K562 (cell line): ENCODE results near the gene SYTL4. TPM values are rescaled to one million over a fixed set of nuclear protein-coding genes. Genes with fewer than 3 reads are reported as not detected.

Source experiments
- ATAC-seq: fragments of 200-7000 bp; cut with Tn5 transposase; 3 replicates; pipeline ENCODE4 v1.9.1; 2020; ENCODE audit warnings: moderate library complexity
- BruUV-seq: library from RNA; stranded (reverse); fragments of 400-500 nt; replicated peaks from 2 replicates; lab custom pipeline; 2021; lab: Mats Ljungman, UMichigan
- CTCF ChIA-PET: fragments of 300-600 bp; formaldehyde crosslinking; extraction: SDS; loops from one replicate; lab custom pipeline; 2021; ENCODE audit warnings: low intra/inter-chr PET ratio; lab: Yijun Ruan, JAX
- POLR2A ChIA-PET: fragments of 300-600, 350-650 bp; sonication (Branson Sonifier 250); formaldehyde crosslinking; extraction: SDS; loops from one replicate; lab custom pipeline; 2021; ENCODE audit warnings: antibody characterized with exemption, inconsistent platforms; lab: Yijun Ruan, JAX
- DNase-seq, 4 experiments: peaks; one replicate each; pipeline versions ENCODE4 v3.0.0 to v3.0.0-alpha.2; 2011 to 2018; ENCODE audit warnings: low spot score in 3 of 4, mixed read lengths in 3 of 4; ENCODE audit errors: extremely low read depth in 1 of 4
- FAIRE-seq: peaks from 2 replicates; lab custom pipeline; 2011; peaks lifted over from hg19 to GRCh38; lab: Jason Lieb, UNC
- H2AFZ ChIP-seq: 2 replicates; pipeline ENCODE4 v1.6.0; 2011; ENCODE audit warnings: low read depth, low read length, control low read depth, inconsistent platforms
- H3K27ac ChIP-seq: fragments of 200-600 bp; 3 replicates; pipeline ENCODE4 v1.8.0; 2011; ENCODE audit warnings: low read depth, mild to moderate bottlenecking, control low read depth, inconsistent platforms, low read length, moderate library complexity, mixed read lengths; ENCODE audit errors: extremely low read depth
- H3K27me3 ChIP-seq, 2 experiments: fragments of 300-600 bp in 1 of 2; 2 replicates in 1 of 2; 3 replicates in 1 of 2; pipeline versions ENCODE4 v1.6.0 to v1.8.0; 2011; ENCODE audit warnings: inconsistent platforms in 2 of 2, low read length in 2 of 2, mild to moderate bottlenecking in 1 of 2, mixed read lengths in 1 of 2, moderate library complexity in 1 of 2; ENCODE audit not compliant: control insufficient read depth in 2 of 2, insufficient read depth in 2 of 2
- H3K36me3 ChIP-seq: fragments of 300-600 bp; 3 replicates; pipeline ENCODE4 v1.8.0; 2011; ENCODE audit warnings: mild to moderate bottlenecking, low read length, inconsistent platforms; ENCODE audit not compliant: control insufficient read depth, insufficient read depth
- H3K4me1 ChIP-seq, 2 experiments: fragments of 200-600 bp in 1 of 2; replicated peaks in 1 of 2; 2 replicates in 1 of 2; 3 replicates in 1 of 2; pipeline versions ENCODE4 v1.5.1 to v1.8.0; 2011; ENCODE audit warnings: inconsistent platforms in 2 of 2, low read length in 2 of 2, mild to moderate bottlenecking in 1 of 2, mixed read lengths in 1 of 2, moderate library complexity in 1 of 2; ENCODE audit not compliant: control insufficient read depth in 2 of 2, insufficient read depth in 2 of 2
- H3K4me2 ChIP-seq: 2 replicates; pipeline ENCODE4 v1.6.1; 2011; ENCODE audit warnings: low read length, control low read depth, inconsistent platforms, mixed read lengths; ENCODE audit not compliant: insufficient read depth
- H3K4me3 ChIP-seq: fragments of 200-600 bp; sonication (generic), shearing (Covaris generic); 2 replicates; pipeline ENCODE4 v1.5.1; 2016; ENCODE audit warnings: control low read depth, inconsistent platforms
- H3K79me2 ChIP-seq: fragments of 200-600 bp; 3 replicates; pipeline ENCODE4 v1.8.0; 2011; ENCODE audit warnings: low read length, inconsistent platforms; ENCODE audit not compliant: control insufficient read depth, insufficient read depth
- H3K9ac ChIP-seq, 2 experiments: 2 replicates each; pipeline versions ENCODE4 v1.6.0 to v1.6.1; 2011; ENCODE audit warnings: low read depth in 2 of 2, low read length in 2 of 2, control low read depth in 1 of 2, inconsistent platforms in 1 of 2, mild to moderate bottlenecking in 1 of 2, mixed read lengths in 1 of 2; ENCODE audit not compliant: insufficient read depth in 1 of 2
- H3K9me1 ChIP-seq: one replicate; pipeline ENCODE4 v1.6.0; 2011; ENCODE audit warnings: inconsistent platforms, mild to moderate bottlenecking, low read length, moderate library complexity; ENCODE audit not compliant: control insufficient read depth, insufficient read depth
- H3K9me3 ChIP-seq: replicated peaks from 2 replicates; pipeline ENCODE4 v1.5.1; 2011; ENCODE audit warnings: low read depth, low read length, inconsistent platforms; ENCODE audit not compliant: control insufficient read depth, insufficient read depth
- H4K20me1 ChIP-seq: replicated peaks from 2 replicates; pipeline ENCODE4 v1.6.1; 2011; ENCODE audit warnings: low read length, inconsistent platforms, mixed read lengths; ENCODE audit not compliant: control insufficient read depth, insufficient read depth
- CREBBP ChIP-seq: IDR thresholded peaks from one replicate; pipeline ENCODE4 v1.6.1; 2012; ENCODE audit warnings: low read depth, mild to moderate bottlenecking, control low read depth, inconsistent platforms, low read length
- RAD51 ChIP-seq: fragments of 450-650 bp; IDR thresholded peaks from 2 replicates; pipeline ENCODE4 v1.7.1; 2016; ENCODE audit warnings: low read depth, mild to moderate bottlenecking, borderline replicate concordance
- RFX7 ChIP-seq: fragments of 250-450 bp; sonication (Bioruptor Pico); IDR thresholded peaks from 2 replicates; pipeline ENCODE4 v1.5.1; 2021; ENCODE audit warnings: mild to moderate bottlenecking
- SPI1 ChIP-seq: IDR thresholded peaks from 2 replicates; pipeline ENCODE4 v1.6.1; 2011; ENCODE audit warnings: low read depth, low read length, control low read depth, borderline replicate concordance
- TRIM24 ChIP-seq, 2 experiments: fragments of 450-650 bp; IDR thresholded peaks; 2 replicates each; pipeline ENCODE4 v1.6.1; 2016
- ZNF24 ChIP-seq: fragments of 450-650 bp; IDR thresholded peaks from 2 replicates; pipeline ENCODE4 v1.6.1; 2016
- ZNF282 ChIP-seq: sonication (generic); formaldehyde crosslinking; IDR thresholded peaks from 2 replicates; pipeline ENCODE4 v1.8.1; 2023; ENCODE audit warnings: missing genetic modification reagents
- WGBS: fragments of 100-300 bp; shearing (Covaris generic); methylation state at CpG from one replicate; pipeline ENCODE4 v1.1.6; 2016; ENCODE audit warnings: low coverage, mixed read lengths; ENCODE audit not compliant: insufficient coverage; ENCODE audit errors: missing lambda C conversion rate; 5-methylcytosine and 5-hydroxymethylcytosine counted together
- in situ Hi-C: fragments of 300-500 bp; cut with MboI; formaldehyde crosslinking; loops from 4 replicates; pipeline ENCODE4 v1.15.0; 2018; ENCODE audit warnings: inconsistent platforms, mixed read lengths
- intact Hi-C: fragments of 100-400 bp; cut with micrococcal nuclease; formaldehyde crosslinking; loops from 2 replicates; pipeline ENCODE4 v1.14.2; 2022
- polyA plus RNA-seq, 8 experiments: library from polyadenylated mRNA; depleted of rRNA in 4 of 8; stranded (reverse) in 5 of 8; unstranded in 3 of 8; fragments of >200 nt; fragmentation: Nextera tagmentation in 2 of 8; fragmentation: Illumina TruSeq in 1 of 8; extraction: Ambion mirVana in 2 of 8; extraction: Trizol in 1 of 8; gene quantifications; 2 replicates each; pipeline versions ENCODE4 v1.2.1 to v1.2.3, GENCODE V29; 2011 to 2014; ENCODE audit warnings: inconsistent platforms in 1 of 8, missing spikeins in 1 of 8
- total RNA-seq, 7 experiments: library from RNA; depleted of rRNA in 6 of 7; stranded (reverse); fragments of >200 nt in 6 of 7; fragmentation: Illumina TruSeq in 2 of 7; extraction: Trizol in 2 of 7; gene quantifications; 2 replicates each; pipeline versions ENCODE4 v1.2.1 to v1.2.3, GENCODE V29; 2011 to 2021; ENCODE audit warnings: low replicate concordance in 1 of 7
- TF ChIP-seq, protein P1 (sequence below): fragments of 450-650 bp; formaldehyde crosslinking; IDR thresholded peaks from 2 replicates; pipeline ENCODE4 v1.4.0; 2020; ENCODE audit warnings: mild to moderate bottlenecking, mixed read lengths
- TF ChIP-seq, protein P2 (sequence below): IDR thresholded peaks from 2 replicates; pipeline ENCODE4 v1.6.1; 2014; ENCODE audit warnings: antibody characterized with exemption
- TF ChIP-seq, protein P3 (sequence below): fragments of 450-650 bp; IDR thresholded peaks from 2 replicates; pipeline ENCODE4 v1.6.1; 2018; ENCODE audit not compliant: partially characterized antibody

Gene SYTL4
- total and polyA plus RNA-seq, 9 of the 15 experiments (the other 6 are each of a cell fraction or from before 2014, with no cell fraction given): 0.65 to 9.0 (median 1.5) TPM

DNA sequence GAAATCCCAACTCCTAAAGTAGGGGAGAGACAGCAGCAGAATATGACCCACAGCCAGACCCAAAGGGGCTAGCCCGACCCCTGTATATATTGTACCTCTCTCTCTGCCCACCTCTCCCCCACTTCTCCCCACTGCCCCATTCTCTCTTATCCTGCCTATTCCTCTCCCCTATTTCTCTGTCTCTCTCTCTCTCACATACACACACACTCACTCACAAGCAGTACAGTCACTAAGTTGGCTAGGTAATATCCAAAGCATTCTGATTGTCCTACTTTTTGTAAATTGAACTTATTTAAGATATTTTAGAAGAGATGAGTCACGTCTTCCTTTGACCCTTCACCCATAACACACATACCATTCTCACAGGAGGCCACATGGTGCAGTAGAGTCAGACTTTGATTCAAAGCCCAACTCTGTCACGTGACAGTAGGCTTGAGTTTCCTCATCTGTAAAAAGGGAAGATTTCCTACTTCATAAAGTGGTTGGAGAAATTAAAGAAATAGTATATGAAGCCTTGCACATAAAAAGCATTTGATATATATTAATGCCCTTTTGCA is 58.4 kb downstream of the SYTL4 start:
- in situ Hi-C loops (no loop called here), intact Hi-C loops (loop anchor here (10.0 kb wide), 1 partner anchor 159 kb away; no protein-coding TSS in a partner anchor)
- DNase-seq: no peak
- Histone ChIP-seq H3K27me3 (no peaks in the 10 kb centered on the region), H3K27ac (no peak overlapping the region), H3K9me3 (no peaks in the 10 kb centered on the region), H3K79me2 (no peaks in the 10 kb centered on the region), H3K9me1 (no peaks in the 10 kb centered on the region), H3K4me3 (no peak overlapping the region), H4K20me1 (no peaks in the 10 kb centered on the region), H2AFZ (no peak overlapping the region), H3K36me3 (no peaks in the 10 kb centered on the region), H3K4me1 (no peaks in the 10 kb centered on the region), H3K9ac (no peak overlapping the region), H3K4me2 (no peak overlapping the region)
- TF ChIP-seq RAD51: peak; percentile 17; the same call in 1 of the 2 replicates
- TF ChIP-seq, protein P1, sequence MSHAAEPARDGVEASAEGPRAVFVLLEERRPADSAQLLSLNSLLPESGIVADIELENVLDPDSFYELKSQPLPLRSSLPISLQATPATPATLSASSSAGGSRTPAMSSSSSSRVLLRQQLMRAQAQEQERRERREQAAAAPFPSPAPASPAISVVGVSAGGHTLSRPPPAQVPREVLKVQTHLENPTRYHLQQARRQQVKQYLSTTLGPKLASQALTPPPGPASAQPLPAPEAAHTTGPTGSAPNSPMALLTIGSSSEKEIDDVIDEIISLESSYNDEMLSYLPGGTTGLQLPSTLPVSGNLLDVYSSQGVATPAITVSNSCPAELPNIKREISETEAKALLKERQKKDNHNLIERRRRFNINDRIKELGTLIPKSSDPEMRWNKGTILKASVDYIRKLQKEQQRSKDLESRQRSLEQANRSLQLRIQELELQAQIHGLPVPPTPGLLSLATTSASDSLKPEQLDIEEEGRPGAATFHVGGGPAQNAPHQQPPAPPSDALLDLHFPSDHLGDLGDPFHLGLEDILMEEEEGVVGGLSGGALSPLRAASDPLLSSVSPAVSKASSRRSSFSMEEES (CRISPR knock-in tag): peak; percentile 52
- TF ChIP-seq RFX7 (CRISPR knock-in tag): no peak
- no peak for ATAC-seq
- 5% methylated on average over 3 of the region's 3 CpGs for WGBS
- ChIA-PET CTCF (no interaction called here), POLR2A (no interaction called here)
- FAIRE-seq: no peak
- BruUV-seq: no TSS peak

DNA sequence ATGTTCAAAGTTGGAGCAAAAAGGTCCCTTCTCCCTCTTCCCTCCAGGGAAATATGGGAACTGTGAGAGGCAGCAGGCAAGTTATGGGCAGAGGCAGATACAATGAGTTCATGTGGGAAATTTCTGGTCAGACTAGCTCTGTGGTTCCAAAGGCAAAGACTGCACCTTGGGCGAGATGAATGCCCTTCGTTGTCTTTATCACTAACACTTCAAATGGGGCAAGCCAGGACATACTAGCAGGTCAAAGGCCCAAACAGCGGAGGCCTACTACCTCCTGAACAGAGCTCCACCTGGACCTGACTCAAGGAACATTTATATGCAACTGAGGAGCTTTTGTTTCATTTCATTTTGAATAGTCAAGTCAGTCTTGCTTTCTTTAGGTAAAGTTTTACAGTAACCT is 59.0 kb downstream of the SYTL4 start:
- no peaks in the 10 kb centered on the region for H3K4me1 ChIP-seq
- H3K36me3 ChIP-seq: no peaks in the 10 kb centered on the region
- FAIRE-seq: no peak
- no peaks in the 10 kb centered on the region for H3K9me3 ChIP-seq
- no peaks in the 10 kb centered on the region for H3K27me3 ChIP-seq
- no peak overlapping the region for H3K4me2 ChIP-seq
- POLR2A ChIA-PET: no interaction called here
- no peak overlapping the region for H2AFZ ChIP-seq
- no peaks in the 10 kb centered on the region for H3K9me1 ChIP-seq
- in situ Hi-C loops: no loop called here
- no peaks in the 10 kb centered on the region for H4K20me1 ChIP-seq
- BruUV-seq: no TSS peak
- 29% methylated on average over 1 of the region's 3 CpGs for WGBS
- no peaks in the 10 kb centered on the region for H3K79me2 ChIP-seq
- ATAC-seq: no peak
- no peak for DNase-seq
- CTCF ChIA-PET: no interaction called here
- no peak overlapping the region for H3K9ac ChIP-seq
- H3K4me3 ChIP-seq: no peak overlapping the region
- intact Hi-C loops: loop anchor here (10.0 kb wide), 1 partner anchor 158 kb away; no protein-coding TSS in a partner anchor
- H3K27ac ChIP-seq: no peak overlapping the region
- TF ChIP-seq ZNF24: no peak
- TF ChIP-seq TRIM24 (IDR thresholded peaks at IDR 0.05): no peak
- no peak for TF ChIP-seq SPI1
- TF ChIP-seq, protein P2, sequence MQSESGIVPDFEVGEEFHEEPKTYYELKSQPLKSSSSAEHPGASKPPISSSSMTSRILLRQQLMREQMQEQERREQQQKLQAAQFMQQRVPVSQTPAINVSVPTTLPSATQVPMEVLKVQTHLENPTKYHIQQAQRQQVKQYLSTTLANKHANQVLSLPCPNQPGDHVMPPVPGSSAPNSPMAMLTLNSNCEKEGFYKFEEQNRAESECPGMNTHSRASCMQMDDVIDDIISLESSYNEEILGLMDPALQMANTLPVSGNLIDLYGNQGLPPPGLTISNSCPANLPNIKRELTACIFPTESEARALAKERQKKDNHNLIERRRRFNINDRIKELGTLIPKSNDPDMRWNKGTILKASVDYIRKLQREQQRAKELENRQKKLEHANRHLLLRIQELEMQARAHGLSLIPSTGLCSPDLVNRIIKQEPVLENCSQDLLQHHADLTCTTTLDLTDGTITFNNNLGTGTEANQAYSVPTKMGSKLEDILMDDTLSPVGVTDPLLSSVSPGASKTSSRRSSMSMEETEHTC: no peak
- no peak for TF ChIP-seq CREBBP
- TF ChIP-seq, protein P3, sequence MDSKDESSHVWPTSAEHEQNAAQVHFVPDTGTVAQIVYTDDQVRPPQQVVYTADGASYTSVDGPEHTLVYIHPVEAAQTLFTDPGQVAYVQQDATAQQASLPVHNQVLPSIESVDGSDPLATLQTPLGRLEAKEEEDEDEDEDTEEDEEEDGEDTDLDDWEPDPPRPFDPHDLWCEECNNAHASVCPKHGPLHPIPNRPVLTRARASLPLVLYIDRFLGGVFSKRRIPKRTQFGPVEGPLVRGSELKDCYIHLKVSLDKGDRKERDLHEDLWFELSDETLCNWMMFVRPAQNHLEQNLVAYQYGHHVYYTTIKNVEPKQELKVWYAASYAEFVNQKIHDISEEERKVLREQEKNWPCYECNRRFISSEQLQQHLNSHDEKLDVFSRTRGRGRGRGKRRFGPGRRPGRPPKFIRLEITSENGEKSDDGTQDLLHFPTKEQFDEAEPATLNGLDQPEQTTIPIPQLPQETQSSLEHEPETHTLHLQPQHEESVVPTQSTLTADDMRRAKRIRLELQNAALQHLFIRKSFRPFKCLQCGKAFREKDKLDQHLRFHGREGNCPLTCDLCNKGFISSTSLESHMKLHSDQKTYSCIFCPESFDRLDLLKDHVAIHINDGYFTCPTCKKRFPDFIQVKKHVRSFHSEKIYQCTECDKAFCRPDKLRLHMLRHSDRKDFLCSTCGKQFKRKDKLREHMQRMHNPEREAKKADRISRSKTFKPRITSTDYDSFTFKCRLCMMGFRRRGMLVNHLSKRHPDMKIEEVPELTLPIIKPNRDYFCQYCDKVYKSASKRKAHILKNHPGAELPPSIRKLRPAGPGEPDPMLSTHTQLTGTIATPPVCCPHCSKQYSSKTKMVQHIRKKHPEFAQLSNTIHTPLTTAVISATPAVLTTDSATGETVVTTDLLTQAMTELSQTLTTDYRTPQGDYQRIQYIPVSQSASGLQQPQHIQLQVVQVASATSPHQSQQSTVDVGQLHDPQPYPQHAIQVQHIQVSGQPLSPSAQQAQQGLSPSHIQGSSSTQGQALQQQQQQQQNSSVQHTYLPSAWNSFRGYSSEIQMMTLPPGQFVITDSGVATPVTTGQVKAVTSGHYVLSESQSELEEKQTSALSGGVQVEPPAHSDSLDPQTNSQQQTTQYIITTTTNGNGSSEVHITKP: no peak
- no peak for TF ChIP-seq ZNF282 (CRISPR knock-in tag)
